ENCODE results near the gene CCDC170. TPM values are rescaled to one million over a fixed set of nuclear protein-coding genes. Genes with fewer than 3 reads are reported as not detected.

The CCDC170 gene
- total RNA-seq, 6 donors from 2014 or later: 1.7 to 28.3 (median 5.2) TPM

DNA sequence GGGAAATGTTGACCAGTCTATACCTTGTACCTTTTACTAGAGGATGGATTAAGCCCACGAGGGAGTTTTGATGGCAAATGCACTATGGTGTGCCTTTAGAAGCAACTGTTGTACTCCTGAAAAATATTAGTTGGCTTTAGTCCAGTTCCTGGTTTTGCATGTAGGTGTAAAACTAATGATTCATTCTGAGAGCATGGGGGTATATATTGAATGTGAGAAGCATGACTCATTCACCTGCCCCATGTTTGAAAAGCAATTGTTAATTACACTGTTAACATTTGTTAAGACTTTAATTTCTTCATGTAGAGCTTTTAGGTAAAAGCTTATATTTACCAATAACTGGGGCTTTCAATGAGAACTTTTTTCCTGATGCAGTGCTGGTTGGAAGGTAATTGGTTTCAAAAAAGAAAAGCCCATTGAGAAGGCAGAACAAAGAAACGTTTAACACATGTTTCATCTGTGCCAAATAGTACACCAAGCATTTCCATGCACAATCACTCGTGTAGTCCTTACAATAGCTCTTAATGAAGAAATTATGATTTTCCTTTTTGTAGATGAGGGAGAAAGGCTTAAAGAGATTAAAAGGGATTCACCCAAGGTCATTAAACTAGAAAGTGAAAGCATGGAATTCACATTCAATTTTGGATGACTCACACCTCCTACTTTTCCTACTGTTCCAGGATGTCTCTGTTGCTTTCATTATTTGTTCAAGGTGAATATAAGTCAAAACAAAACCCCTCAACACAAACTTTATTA is 134.1 kb downstream of the CCDC170 start:
- TF ChIP-seq EP300 (IDR thresholded peaks at IDR 0.05) (no peak), POLR2AphosphoS5 (IDR thresholded peaks at IDR 0.05) (no peak), POLR2A (IDR thresholded peaks at IDR 0.05) (no peak)
- TF ChIP-seq, protein P1, sequence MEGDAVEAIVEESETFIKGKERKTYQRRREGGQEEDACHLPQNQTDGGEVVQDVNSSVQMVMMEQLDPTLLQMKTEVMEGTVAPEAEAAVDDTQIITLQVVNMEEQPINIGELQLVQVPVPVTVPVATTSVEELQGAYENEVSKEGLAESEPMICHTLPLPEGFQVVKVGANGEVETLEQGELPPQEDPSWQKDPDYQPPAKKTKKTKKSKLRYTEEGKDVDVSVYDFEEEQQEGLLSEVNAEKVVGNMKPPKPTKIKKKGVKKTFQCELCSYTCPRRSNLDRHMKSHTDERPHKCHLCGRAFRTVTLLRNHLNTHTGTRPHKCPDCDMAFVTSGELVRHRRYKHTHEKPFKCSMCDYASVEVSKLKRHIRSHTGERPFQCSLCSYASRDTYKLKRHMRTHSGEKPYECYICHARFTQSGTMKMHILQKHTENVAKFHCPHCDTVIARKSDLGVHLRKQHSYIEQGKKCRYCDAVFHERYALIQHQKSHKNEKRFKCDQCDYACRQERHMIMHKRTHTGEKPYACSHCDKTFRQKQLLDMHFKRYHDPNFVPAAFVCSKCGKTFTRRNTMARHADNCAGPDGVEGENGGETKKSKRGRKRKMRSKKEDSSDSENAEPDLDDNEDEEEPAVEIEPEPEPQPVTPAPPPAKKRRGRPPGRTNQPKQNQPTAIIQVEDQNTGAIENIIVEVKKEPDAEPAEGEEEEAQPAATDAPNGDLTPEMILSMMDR (IDR thresholded peaks at IDR 0.05): no peak

GRCh38 chr6:151629791-151630190 is 136.0 kb downstream of the CCDC170 start:
- TF ChIP-seq, protein P1 (IDR thresholded peaks at IDR 0.05): no peak
- no peaks in the 10 kb centered on the region for H3K36me3 ChIP-seq
- no peak for DNase-seq
- no peak for ATAC-seq (ENCODE audit: low FRiP score in 2 of 2)
- H3K4me1 ChIP-seq: no peaks in the 10 kb centered on the region
- no peak overlapping the region for H3K27ac ChIP-seq
- no peaks in the 10 kb centered on the region for H3K9me3 ChIP-seq
- no peak overlapping the region for H3K4me3 ChIP-seq
- 62 to 80% methylated on average over 3 to 4 of the region's 4 CpGs for WGBS, 2 donors
- H3K27me3 ChIP-seq: no peaks in the 10 kb centered on the region

More for the DNA sequence above, 134.1 kb downstream of the CCDC170 start:
- WGBS, 2 donors: 65 to 76% methylated on average over 3 of the region's 3 CpGs
- DNase-seq: no peak
- no peak for ATAC-seq (ENCODE audit: low FRiP score in 2 of 2)
- no peaks in the 10 kb centered on the region for H3K36me3 ChIP-seq
- H3K27me3 ChIP-seq: no peaks in the 10 kb centered on the region
- no peaks in the 10 kb centered on the region for H3K4me1 ChIP-seq
- H3K4me3 ChIP-seq: no peak overlapping the region
- no peaks in the 10 kb centered on the region for H3K9me3 ChIP-seq
- H3K27ac ChIP-seq: no peak overlapping the region

GRCh38 chr6:151630387-151630786 is 136.6 kb downstream of the CCDC170 start:
- no peak for DNase-seq
- no peak overlapping the region for H3K27ac ChIP-seq
- H3K4me1 ChIP-seq: no peaks in the 10 kb centered on the region
- no peak for ATAC-seq (ENCODE audit: low FRiP score in 2 of 2)
- no peaks in the 10 kb centered on the region for H3K36me3 ChIP-seq
- no peaks in the 10 kb centered on the region for H3K27me3 ChIP-seq
- no peaks in the 10 kb centered on the region for H3K9me3 ChIP-seq
- H3K4me3 ChIP-seq: no peak overlapping the region
- TF ChIP-seq EP300 (IDR thresholded peaks at IDR 0.05) (no peak), POLR2AphosphoS5 (IDR thresholded peaks at IDR 0.05) (no peak), POLR2A (IDR thresholded peaks at IDR 0.05) (no peak)

DNA sequence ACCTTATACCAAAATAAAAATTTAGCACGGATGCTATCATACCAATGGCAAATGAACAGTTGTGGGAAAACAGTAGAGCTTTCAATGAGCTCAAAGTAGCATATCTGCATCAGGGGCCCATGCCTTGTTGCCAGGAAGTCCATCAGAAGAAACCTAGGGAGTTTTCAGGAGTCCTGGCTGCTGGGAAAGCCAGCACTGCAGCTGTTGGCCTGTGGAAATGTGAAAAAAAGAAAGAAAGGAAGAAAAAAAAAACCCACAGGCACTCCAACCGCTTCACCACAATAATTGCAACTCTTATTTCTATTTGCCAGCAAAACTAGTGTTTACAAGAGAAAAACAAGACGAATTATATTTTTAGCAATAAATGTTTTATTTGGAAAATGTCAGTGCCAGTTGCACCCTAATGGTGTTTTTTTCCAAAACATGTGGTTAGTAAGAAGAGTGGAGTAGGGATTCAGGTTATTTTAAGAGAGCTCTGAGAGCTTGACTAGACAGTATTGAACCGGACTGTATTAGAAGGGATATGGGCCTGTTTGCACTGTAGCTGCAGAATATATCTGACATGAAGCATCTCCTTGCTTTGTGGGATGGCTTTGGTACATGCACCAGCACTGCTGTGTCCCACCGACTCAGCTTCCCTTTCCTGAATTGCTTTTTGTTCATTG is 137.3 kb downstream of the CCDC170 start:
- Histone ChIP-seq H3K27me3 (no peaks in the 10 kb centered on the region), H3K27ac (no peak overlapping the region), H3K36me3 (no peaks in the 10 kb centered on the region), H3K4me3 (no peak overlapping the region), H3K9me3 (no peaks in the 10 kb centered on the region), H3K4me1 (no peaks in the 10 kb centered on the region)
- TF ChIP-seq, protein P1 (IDR thresholded peaks at IDR 0.05): no peak
- TF ChIP-seq POLR2A (IDR thresholded peaks at IDR 0.05) (no peak), EP300 (IDR thresholded peaks at IDR 0.05) (no peak), POLR2AphosphoS5 (IDR thresholded peaks at IDR 0.05) (no peak)
- DNase-seq (no peak), ATAC-seq (ENCODE audit: low FRiP score in 2 of 2) (no peak)
- WGBS, 2 donors: 80 to 86% methylated on average over 5 of the region's 5 CpGs

DNA sequence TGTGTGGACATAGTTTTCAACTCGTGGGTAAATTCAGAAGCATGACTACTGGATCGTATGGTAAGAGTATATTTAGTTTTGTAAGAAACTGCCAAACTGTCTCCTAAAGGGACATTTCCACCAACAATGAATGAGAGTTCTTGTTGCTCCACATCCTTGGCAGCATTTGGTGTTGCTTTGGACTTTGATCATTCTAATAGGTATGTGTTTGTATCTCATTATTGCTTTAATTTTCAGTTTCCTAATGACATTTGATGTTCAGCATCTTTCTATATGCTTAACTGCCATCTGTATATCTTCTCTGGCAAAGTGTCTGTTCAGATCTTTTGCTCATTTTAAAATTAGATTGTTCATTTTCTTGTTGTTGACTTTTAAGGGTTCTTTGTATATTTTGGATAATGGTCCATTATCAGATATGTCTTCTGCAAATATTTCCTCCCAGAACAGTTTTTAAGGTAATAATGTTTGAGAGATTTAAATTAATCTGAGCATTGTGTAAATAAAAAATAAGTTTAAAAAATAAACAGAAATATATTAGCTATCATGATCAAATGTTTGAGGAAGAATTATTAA is 138.7 kb downstream of the CCDC170 start:
- DNase-seq: no peak
- no peak for ATAC-seq (ENCODE audit: low FRiP score in 2 of 2)
- H3K27ac ChIP-seq: no peak overlapping the region
- TF ChIP-seq POLR2A (IDR thresholded peaks at IDR 0.05) (no peak), POLR2AphosphoS5 (IDR thresholded peaks at IDR 0.05) (no peak), EP300 (IDR thresholded peaks at IDR 0.05) (no peak)
- TF ChIP-seq, protein P1 (IDR thresholded peaks at IDR 0.05): no peak
- H3K9me3 ChIP-seq: no peaks in the 10 kb centered on the region
- WGBS, 2 donors: 76 to 81% methylated on average over 2 of the region's 2 CpGs
- H3K36me3 ChIP-seq: no peaks in the 10 kb centered on the region
- H3K4me1 ChIP-seq: no peaks in the 10 kb centered on the region
- H3K4me3 ChIP-seq: no peak overlapping the region
- H3K27me3 ChIP-seq: no peaks in the 10 kb centered on the region

Data from upper lobe of left lung (tissue), 6 donors.